WI38 (cell line): ENCODE results near the gene CDRT4.

Experiments used
- H3K4me3 ChIP-seq: 2 replicates; pipeline ENCODE4 v1.5.1; 2011; ENCODE audit warnings: low read depth, mild to moderate bottlenecking, control low read depth, low read length
- TF ChIP-seq, protein P1 (sequence below): IDR thresholded peaks from 2 replicates; pipeline ENCODE4 v1.5.1; 2012; ENCODE audit warnings: low read depth, mild to moderate bottlenecking, control low read depth, low read length

The CDRT4 gene

DNA sequence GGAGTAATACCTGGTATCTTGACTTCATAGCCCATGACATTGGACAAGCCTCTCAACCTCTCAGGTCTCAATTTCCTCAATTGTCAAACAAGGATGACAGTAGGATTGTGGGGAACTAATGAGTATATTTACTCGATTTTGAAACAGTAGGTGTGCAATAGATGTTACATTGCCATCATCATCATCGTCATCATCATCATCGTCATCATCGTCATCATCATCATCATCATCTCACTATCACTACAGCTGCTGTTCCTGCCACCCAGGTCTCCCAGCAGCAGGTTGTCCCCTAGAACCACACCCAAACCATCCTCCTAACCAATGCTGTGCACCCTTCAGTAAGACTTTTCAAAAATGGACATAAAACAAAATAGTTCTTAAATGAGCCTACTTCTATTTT, 24.8 kb upstream of the CDRT4 start:
- no peak overlapping the region for H3K4me3 ChIP-seq
- TF ChIP-seq, protein P1, sequence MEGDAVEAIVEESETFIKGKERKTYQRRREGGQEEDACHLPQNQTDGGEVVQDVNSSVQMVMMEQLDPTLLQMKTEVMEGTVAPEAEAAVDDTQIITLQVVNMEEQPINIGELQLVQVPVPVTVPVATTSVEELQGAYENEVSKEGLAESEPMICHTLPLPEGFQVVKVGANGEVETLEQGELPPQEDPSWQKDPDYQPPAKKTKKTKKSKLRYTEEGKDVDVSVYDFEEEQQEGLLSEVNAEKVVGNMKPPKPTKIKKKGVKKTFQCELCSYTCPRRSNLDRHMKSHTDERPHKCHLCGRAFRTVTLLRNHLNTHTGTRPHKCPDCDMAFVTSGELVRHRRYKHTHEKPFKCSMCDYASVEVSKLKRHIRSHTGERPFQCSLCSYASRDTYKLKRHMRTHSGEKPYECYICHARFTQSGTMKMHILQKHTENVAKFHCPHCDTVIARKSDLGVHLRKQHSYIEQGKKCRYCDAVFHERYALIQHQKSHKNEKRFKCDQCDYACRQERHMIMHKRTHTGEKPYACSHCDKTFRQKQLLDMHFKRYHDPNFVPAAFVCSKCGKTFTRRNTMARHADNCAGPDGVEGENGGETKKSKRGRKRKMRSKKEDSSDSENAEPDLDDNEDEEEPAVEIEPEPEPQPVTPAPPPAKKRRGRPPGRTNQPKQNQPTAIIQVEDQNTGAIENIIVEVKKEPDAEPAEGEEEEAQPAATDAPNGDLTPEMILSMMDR: no peak

DNA sequence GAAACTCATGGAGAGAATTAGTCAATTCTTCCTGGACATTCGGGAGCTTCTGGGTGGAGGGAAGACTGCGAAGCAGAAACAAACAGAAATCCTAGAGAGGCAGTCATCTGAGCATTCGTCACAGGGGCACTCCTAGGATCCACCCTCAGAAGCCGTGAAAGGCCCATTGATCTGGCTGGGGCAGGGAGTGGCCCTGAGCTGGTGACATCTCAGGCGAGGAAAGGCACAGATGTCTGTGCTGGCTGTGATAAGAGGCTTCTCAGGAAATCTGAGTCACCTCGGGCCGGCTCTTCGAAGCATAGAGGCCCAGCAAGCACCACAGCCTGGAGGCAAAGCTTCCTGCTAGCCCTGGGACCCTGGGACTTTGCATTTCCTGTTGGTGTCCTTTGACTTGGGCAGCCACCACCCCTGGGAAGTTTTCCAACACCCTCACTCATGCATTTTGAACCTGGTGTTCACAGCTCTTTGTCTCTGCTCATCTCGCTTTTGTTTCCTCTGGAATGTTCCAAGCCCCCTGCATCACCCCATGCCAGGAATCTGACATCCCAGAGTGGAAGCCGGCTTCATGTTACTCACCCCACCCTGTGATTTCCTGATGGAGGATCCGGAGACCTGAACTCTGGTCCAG, 23.3 kb upstream of the CDRT4 start:
- TF ChIP-seq, protein P1: no peak
- no peak overlapping the region for H3K4me3 ChIP-seq

DNA sequence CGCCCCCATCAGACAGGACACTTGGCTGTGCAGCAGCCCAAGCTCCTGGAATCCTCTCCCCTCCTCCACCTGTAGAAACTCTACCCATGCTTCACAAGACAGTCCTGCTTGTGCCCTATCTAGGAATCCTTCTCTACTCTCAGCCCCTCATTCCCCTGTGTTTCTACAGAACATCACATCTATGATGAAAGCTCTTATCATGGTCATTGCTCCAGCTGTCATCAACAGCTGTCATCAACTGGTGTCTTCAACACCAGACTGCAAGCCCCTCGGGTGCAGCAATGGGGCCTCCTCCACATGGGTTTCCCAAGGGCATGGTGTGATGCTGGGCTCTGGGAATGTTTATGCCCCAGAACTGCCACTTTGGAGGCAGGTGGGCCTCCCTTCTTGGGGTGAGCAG, 21.1 kb upstream of the CDRT4 start:
- no peak overlapping the region for H3K4me3 ChIP-seq
- TF ChIP-seq, protein P1: no peak

DNA sequence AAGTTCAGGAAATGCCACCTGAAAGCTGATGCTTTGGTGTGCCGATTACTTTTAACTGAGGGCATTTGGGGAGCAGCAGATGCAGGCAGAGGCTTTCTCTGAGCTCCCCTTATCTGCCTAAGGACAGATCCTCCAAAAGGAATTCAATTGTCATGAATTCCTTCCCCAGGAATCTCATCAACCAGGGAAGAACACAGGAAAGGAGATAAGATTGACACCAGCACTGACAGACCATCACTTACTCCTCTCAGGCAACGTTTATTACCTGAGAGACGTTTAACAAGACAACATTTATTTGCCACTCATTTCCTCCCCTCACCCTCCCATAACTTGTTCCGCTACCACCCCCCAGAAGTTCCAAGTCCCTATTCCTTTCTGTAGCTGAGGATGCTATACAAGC, 17.6 kb upstream of the CDRT4 start:
- H3K4me3 ChIP-seq: no peak overlapping the region
- TF ChIP-seq, protein P1: no peak

DNA sequence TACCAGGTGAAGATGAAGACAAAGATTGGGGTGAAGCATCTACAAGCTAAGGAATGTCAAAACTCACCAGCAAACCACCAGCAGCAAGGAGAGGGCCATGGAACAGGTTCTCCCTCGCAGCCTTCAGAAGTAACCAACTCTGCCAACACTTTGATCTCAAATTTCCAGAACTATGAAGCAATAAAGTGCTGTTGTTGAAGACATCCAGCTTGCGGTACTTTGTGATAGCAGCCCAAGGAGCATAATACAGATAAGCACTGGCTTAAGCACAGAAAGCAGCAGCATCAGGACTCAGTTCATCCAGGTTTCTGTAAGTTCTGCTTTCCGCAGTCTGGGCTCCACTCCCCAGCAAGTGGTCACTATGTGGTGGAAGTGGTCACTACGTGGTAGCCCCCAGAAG, 16.0 kb upstream of the CDRT4 start:
- no peak overlapping the region for H3K4me3 ChIP-seq
- TF ChIP-seq, protein P1: no peak

DNA sequence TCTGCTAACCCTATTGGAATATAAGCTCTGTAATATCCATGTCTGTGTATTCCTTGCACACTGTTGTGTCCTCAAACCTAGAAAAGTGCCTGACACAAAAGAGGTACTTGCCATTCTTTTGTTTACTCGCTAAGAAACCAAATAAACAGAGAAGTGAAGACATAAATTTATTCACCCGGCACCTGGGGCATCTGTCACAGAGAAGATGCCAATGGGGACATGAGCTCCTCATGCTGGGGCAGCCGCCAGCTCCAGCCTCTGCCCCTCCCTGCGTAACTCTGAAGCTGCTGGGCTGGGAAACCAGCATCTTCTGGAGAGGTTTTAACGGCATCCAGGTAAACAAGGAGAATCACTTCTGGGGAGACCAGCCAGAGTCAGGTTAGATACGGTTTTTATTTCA, 15.1 kb upstream of the CDRT4 start:
- TF ChIP-seq, protein P1: no peak
- H3K4me3 ChIP-seq: no peak overlapping the region

DNA sequence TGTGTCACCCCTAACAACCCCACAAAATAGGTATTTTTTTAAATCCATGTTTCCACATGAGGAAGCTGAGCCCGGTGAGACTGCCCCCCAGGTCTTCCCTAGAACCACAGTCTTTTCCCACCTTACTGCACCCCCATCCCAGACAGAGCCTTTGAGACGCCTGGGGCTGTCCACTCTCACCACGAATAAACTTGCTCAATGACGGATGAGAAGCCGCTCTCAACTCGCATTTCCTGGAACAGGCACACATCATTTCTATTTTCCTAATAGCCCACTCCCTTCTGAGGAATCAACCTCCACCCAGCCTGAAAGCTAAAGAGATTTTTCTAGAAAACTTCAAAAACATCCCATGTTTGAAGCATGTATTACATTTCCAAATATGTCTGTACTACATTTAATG, 14.1 kb upstream of the CDRT4 start:
- no peak overlapping the region for H3K4me3 ChIP-seq
- TF ChIP-seq, protein P1: no peak
